ENCODE data around the gene C14orf119.

The C14orf119 gene

DNA sequence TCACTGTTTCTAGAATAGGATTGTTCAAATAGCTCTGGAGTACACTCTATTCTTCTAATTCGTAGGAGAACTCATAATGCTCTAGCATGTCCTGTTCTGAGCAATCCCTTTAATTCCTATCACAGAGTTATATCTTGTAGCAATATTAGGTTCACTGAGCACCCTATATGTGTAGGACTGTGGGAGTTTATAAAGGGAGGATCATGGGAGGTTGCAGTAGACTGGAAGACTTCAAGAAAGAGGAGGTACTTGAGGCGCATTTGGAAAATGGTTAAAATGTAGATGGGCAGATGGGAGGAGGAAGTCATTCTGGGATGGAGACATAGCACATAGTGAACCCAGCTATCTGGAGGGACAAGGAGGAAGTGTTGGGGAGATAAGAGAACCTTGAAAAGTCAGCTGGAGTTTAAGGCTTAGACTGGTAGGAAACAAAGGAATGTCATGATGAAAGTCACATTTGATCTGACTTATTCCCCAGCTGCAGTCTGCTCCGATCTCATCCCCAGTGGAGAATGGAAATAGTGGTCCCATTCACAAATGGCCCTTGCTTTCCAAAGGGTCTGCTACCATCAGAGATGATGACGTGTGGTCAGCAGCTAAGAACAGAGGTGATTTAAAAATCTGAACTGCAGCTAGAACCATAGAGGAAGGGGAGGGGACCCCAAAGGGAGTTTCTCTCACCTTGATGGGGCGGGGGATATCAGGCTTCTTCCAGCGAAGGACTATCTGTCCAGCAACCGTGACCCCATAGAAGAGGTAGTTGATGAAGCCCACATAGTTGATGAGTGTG lies 33.9 kb downstream of the C14orf119 start:
- no peak for DNase-seq

DNA sequence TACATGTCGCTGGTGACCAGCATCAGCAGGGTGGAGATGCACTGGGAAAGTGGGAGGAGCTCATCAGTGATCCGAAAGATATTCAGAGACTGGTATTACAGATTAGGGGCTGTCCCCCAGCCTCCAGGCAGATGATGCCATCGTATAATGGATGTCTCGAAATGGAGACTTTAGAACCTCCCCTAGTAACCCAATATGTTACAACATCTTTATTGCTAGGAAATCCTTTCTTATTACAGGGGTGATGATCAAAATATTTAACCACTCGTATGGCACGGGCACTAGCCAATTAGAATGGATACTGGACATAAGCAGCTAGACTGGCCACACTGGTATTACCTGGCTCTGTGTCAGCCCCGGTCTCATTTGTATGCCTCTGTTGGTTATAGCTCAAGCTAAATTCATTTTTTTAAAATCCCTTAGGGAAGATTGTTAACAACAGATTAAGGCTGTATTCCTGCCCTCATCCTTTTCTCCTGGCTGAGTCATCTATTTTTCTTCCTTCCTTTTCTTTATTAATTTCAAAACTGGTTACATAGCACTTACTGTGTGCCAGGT lies 34.5 kb downstream of the C14orf119 start:
- no peak for DNase-seq

DNA sequence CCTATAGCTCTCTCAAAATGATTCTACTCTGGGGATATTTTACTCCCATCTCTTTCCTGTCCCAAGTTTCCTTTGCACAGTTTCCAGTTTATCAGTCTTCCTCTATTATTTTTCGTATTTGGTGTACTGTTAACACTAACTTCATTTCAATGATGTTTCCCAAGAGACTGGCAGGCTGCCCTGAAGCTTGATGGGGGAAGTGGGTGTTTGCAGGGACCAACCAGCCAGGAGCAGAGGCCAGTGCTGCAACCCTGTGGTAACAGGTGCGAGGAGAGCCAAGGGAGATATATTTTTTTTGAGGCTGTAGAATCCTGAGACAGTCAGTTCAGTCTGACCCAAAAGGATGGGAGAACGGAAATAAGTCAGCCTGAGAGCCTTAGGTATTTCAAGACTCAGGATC lies 35.6 kb downstream of the C14orf119 start:
- no peak for DNase-seq

DNA sequence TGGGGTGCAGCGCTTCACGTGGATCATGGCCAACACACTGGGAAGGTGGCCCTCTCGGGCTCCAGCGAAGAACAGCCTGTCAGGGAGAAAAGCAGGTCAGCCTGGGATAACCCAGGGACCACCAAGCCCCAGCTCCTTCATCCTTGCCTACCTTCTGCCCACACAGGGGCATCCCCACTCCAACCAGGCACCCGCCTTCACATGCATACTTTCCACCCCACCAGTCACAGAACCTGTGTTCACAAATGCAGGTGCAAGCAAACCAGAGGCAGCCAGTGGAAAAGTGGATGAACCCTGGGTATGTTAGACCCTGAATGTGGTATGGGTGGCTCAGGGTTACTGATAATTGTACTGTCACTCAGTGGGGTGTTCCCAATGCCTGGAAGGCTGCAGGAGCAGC lies 36.2 kb downstream of the C14orf119 start:
- DNase-seq, result no peak

DNA sequence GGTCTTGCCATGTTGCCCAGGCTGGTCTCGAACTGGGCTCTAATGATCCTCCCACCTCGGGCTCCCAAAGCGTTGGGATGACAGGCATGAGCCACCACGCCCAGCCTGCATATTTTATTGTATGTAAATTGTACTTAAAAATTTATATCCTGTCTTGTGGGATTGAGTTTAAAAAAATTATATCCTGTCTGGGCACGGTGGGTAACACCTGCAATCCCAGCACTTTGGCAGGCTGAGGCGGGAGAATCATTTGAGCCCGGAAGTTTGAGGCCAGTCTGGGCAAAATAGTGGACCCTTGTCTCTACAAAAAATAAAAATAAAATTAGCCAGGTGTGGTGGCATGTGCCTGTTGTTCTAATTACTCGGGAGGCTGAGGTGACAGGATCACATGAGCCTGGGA lies 37.7 kb downstream of the C14orf119 start:
- DNase-seq, result no peak

DNA sequence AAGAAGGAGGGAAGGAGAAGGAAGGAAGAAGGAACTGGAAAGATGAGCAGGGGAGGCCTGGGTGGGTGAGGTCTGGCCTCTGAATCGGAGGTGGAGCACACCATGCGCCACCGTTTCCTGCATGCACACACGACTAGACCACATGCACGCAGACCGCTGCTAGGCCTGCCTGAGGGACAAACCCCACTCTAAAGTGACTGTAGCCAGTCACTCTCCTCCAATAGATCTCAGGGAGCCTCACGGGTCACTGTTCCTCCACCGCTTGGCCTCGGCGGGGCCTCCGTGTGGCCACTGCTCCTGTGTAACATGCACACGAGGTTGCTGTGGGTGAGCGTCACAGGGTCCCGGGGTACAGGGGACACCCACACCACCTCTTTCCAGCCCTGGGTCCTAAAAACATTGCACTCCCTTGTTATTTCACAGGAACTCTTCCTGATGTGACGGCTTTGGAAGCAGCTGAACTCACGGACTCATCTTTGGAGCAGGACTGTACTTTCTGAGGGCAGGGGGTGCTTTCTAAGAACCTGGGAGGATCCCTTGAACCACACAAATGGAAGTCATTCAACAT lies 41.3 kb downstream of the C14orf119 start:
- no peak for DNase-seq

- DNase-seq, result peak; percentile 94
Observed at GRCh38 chr14:23137192-23137812, 42.0 kb downstream of the C14orf119 start.

DNA sequence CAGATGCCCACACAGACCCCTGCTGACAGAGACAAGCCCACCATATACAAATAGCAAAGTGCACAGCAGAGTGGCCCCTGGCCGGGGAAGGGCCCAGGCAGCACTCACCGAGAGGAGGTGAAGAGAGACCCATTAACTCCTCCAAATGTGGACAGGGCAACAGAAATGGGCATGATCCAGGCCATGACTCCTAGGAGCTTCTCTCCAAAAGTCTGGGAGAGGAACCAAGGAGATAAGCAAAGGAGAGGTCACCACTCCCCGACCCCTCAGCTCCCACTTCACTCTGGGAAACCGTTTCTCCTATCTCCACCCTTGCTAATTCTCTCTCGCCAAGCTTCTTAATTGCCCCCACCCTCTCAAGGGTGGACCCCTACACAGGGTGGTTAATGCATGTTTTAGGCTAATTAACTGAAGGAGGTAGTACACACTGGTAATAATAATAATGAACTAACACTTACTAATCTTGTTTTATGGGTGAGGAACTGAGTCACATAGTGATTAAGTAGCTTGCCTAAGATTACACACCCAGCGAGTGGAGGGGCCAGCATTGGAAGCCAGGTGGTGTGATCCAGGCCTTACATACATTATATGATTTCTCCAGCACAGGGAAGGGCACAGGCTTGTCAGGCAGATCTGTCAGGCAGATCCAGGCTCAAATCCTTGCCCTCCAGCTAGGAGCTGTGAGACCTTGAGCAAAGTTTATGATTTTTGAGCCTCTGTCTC lies 42.7 kb downstream of the C14orf119 start:
- no peak for DNase-seq

- no peak for DNase-seq
Observed at GRCh38 chr14:23139874-23140273, 44.6 kb downstream of the C14orf119 start.

- DNase-seq, result no peak
Observed at GRCh38 chr14:23140371-23140770, 45.1 kb downstream of the C14orf119 start.

DNA sequence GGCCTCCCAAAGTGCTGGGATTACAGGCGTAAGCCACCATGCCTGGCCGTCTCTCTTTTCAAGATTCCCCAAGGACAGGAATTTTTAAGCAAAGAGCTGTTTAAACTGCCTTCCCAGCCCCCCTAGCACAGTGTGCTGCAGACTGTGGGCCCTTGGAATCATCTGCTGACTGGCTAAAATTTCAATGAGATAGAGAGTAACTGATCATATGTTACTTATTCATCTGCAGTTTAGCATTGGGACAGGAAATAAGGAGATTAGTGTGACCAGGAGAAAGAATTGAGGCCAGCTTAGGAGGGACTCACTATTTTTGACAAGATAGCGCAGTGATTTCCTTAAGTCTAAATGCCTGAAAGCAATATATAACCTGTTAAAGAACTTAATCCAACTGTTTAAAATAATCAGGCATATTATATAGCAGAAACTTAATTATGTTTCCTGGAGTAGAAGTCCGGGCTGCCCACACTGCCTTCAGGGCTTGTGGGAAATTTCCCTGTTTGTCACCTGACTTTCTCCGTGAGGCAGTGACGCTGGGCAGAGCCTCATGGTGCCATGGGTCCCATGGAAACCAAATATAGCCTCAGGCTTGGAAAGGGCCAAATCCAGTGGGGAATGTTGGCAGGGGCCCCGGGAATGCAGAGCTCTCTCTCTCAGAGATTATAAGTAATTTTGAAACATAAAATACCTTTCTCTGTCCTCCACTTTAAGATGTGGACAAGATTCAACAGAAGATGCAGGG lies 46.6 kb downstream of the C14orf119 start:
- DNase-seq, result no peak

- no peak for DNase-seq
Observed at GRCh38 chr14:23142826-23143225, 47.5 kb downstream of the C14orf119 start.

- DNase-seq, result no peak
Observed at GRCh38 chr14:23143911-23144310, 48.6 kb downstream of the C14orf119 start.

DNA sequence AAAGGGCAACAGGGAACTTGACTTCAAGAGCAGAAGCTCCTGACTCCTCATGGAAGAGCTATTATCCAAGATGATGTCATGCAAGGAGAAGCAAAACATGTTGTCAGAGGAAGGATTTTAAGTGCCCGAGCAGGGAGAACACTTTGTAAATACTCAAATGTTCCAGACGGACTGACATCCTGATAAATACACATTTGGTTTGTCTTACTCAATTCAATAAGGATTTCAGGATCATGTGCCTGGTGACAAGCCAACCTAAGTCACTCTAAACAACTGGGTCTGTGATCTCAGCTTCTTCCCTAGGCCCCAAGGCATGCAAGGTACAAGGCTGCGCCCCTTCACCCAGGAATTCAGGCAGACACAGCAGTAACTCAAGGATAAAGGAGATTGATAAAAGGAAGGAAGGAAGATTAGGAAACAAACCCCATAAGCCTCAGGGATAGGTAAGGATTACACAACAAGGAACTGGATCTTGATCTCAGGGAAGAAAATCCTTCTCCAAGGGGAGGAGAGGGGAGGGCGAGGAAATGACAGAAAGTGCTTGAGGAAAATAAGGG lies 50.6 kb downstream of the C14orf119 start:
- DNase-seq, result peak; percentile 79

DNA sequence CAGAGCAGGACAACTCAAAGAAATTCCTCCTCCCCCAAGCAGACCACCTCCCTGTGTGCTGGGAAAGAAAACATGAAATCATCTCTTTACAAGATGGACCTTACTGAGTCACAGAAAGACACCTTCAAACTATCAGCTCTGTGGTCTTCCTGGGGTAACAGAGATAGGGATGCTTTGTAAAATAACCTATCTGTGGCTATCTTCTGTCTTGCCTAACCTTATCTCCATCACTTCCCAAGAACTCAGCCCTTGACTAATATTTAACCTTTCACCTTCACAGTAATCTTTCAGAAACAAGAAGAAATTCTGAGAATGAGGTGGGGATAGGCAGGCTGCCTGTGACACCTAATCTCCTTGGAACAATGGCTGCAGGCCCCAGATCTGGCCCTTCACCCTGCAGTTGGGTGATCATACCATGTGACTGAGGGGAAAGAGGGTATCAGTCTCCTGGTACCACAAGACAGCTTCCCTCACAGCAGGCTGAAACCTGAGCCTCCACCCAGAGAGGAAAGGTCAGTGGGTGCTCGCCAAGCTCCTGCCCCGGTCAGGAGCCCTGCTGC lies 51.1 kb downstream of the C14orf119 start:
- no peak for DNase-seq

GRCh38 chr14:23146980-23147379 lies 51.7 kb downstream of the C14orf119 start:
- no peak for DNase-seq

- peak; percentile 80 for DNase-seq
Observed at GRCh38 chr14:23147676-23148075, 52.4 kb downstream of the C14orf119 start.

GRCh38 chr14:23148591-23149249 lies 53.4 kb downstream of the C14orf119 start:
- DNase-seq, result no peak

DNA sequence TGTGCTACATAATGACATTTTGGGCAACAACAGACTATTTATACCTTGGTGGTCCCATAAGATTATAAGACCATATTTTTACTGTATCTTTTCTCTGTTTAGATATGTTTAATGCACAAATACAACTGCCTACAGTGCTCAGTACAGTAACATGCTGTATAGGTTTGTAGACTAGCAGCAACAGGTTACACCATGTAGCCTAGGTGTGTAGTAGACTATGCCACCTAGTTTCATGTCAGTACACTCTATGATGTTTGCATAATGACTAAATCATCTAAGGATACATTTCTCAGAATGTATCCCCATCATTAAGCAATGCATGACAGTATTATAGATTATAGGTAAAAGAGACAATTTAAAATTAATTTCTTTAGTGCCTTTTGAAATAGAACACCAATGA lies 54.4 kb downstream of the C14orf119 start:
- DNase-seq, result no peak

Data from NCI-H2029 treated with DMSO at 0.1 percent for 48 hours (cell line).